ENCODE results near the gene TEX48.

GRCh38 chr9:114624677-114625076, 57.3 kb downstream of the TEX48 start:
- no peak for TF ChIP-seq PBX3 (IDR thresholded peaks at IDR 0.05)
- no peak for TF ChIP-seq CTCF (IDR thresholded peaks at IDR 0.05)
- TF ChIP-seq POLR2AphosphoS5 (IDR thresholded peaks at IDR 0.05; ENCODE audit: low read depth, low read length), result no peak
- TF ChIP-seq NRF1 (IDR thresholded peaks at IDR 0.05; ENCODE audit: low read depth, low read length), result no peak
